GM12878 (cell line): ENCODE measurements around the gene GPRIN2. TPM values are rescaled to one million over a fixed set of nuclear protein-coding genes. Genes with fewer than 3 reads are reported as not detected.

Experiments used
- ATAC-seq: fragments of 200-7000 bp; cut with Tn5 transposase; 3 replicates; pipeline ENCODE4 v1.9.1; 2020; ENCODE audit warnings: mild to moderate bottlenecking, moderate library complexity
- BruUV-seq: library from RNA; stranded (reverse); fragments of 400-500 nt; replicated peaks from 2 replicates; lab custom pipeline; 2021; lab: Mats Ljungman, UMichigan
- CTCF ChIA-PET: fragments of 300-600 bp; sonication (Branson Sonifier 250); formaldehyde crosslinking; extraction: SDS; loops from one replicate; lab custom pipeline; 2021; ENCODE audit warnings: inconsistent platforms; lab: Yijun Ruan, JAX
- POLR2A ChIA-PET: fragments of 350-600 bp; formaldehyde crosslinking; extraction: SDS; loops from one replicate; lab custom pipeline; 2021; ENCODE audit warnings: inconsistent platforms; lab: Charles Lee
- RAD21 ChIA-PET: fragments of 300-600 bp; sonication (Branson Sonifier 250); formaldehyde crosslinking; loops from one replicate; lab custom pipeline; 2023; ENCODE audit warnings: antibody characterized with exemption; ENCODE audit not compliant: unreplicated experiment; lab: Charles Lee
- SMC1A ChIA-PET: fragments of 300-600 bp; sonication (Branson Sonifier 250); formaldehyde crosslinking; loops from one replicate; lab custom pipeline; 2023; ENCODE audit not compliant: unreplicated experiment, uncharacterized antibody; lab: Charles Lee
- DNase-seq: peaks from one replicate; pipeline ENCODE4 v3.0.0-alpha.2; 2011; ENCODE audit warnings: low read depth, low spot score
- FAIRE-seq: peaks from 3 replicates; lab custom pipeline; 2011; peaks lifted over from hg19 to GRCh38; lab: Jason Lieb, UNC
- H2AFZ ChIP-seq: 2 replicates; pipeline ENCODE4 v1.6.0; 2011; ENCODE audit warnings: low read depth, low read length, control low read depth; ENCODE audit not compliant: control insufficient read depth
- H3K27ac ChIP-seq: 2 replicates; pipeline ENCODE4 v1.5.1; 2011; ENCODE audit warnings: control low read depth; ENCODE audit not compliant: control insufficient read depth, insufficient read depth
- H3K27me3 ChIP-seq, 2 experiments: replicated peaks in 1 of 2; 2 replicates each; pipeline versions ENCODE4 v1.6.0 to v1.6.1; 2011; ENCODE audit warnings: low read length in 1 of 2; ENCODE audit not compliant: control insufficient read depth in 2 of 2, insufficient read depth in 2 of 2
- H3K36me3 ChIP-seq, 2 experiments: 2 replicates each; pipeline ENCODE4 v1.5.1; 2011; ENCODE audit warnings: low read length in 1 of 2; ENCODE audit not compliant: control insufficient read depth in 2 of 2, insufficient read depth in 2 of 2
- H3K4me1 ChIP-seq: 2 replicates; pipeline ENCODE4 v1.6.1; 2011; ENCODE audit warnings: mild to moderate bottlenecking, low read length, moderate library complexity, mixed read lengths; ENCODE audit not compliant: control insufficient read depth, insufficient read depth
- H3K4me2 ChIP-seq: 2 replicates; pipeline ENCODE4 v1.6.0; 2011; ENCODE audit warnings: control low read depth; ENCODE audit not compliant: control insufficient read depth, insufficient read depth
- H3K4me3 ChIP-seq: fragments of 200-600 bp; sonication (generic); 2 replicates; pipeline ENCODE4 v1.5.1; 2016
- H3K79me2 ChIP-seq: 2 replicates; pipeline ENCODE4 v1.6.0; 2011; ENCODE audit warnings: low read length; ENCODE audit not compliant: control insufficient read depth, insufficient read depth
- H3K9ac ChIP-seq: 2 replicates; pipeline ENCODE4 v1.8.0; 2011; ENCODE audit warnings: low read length, control low read depth, mixed read lengths; ENCODE audit not compliant: control insufficient read depth, insufficient read depth
- H3K9me3 ChIP-seq: replicated peaks from 3 replicates; pipeline ENCODE4 v1.5.1; 2011; ENCODE audit warnings: mild to moderate bottlenecking, low read length; ENCODE audit not compliant: control insufficient read depth, insufficient read depth
- H4K20me1 ChIP-seq: 2 replicates; pipeline ENCODE4 v1.6.0; 2011; ENCODE audit not compliant: control insufficient read depth, insufficient read depth
- BHLHE40 ChIP-seq, 2 experiments: fragments of 450-650 bp in 1 of 2; IDR thresholded peaks; 2 replicates each; pipeline ENCODE4 v1.6.1; 2011 to 2017; ENCODE audit warnings: low read depth in 2 of 2, borderline replicate concordance in 1 of 2, improper control_type of control experiment in 1 of 2, low read length in 1 of 2, mild to moderate bottlenecking in 1 of 2
- BMI1 ChIP-seq: fragments of 450-650 bp; IDR thresholded peaks from 2 replicates; pipeline ENCODE4 v1.6.1; 2016; ENCODE audit warnings: mild to moderate bottlenecking, moderate library complexity, borderline replicate concordance
- CHD4 ChIP-seq: fragments of 200-600 bp; sonication (generic); IDR thresholded peaks from 2 replicates; pipeline ENCODE4 v1.6.1; 2016; ENCODE audit warnings: mild to moderate bottlenecking
- CREB1 ChIP-seq: IDR thresholded peaks from 2 replicates; pipeline ENCODE4 v1.6.1; 2012; ENCODE audit warnings: low read depth, mild to moderate bottlenecking, inconsistent platforms
- EGR1 ChIP-seq, 2 experiments: IDR thresholded peaks; 1 replicate in 1 of 2; 2 replicates in 1 of 2; pipeline ENCODE4 v1.6.1; 2011 to 2012; ENCODE audit warnings: low read depth in 2 of 2, low read length in 2 of 2, borderline replicate concordance in 1 of 2, mild to moderate bottlenecking in 1 of 2, moderate library complexity in 1 of 2
- ESRRA ChIP-seq: IDR thresholded peaks from 2 replicates; pipeline ENCODE4 v1.6.1; 2012; ENCODE audit warnings: mild to moderate bottlenecking, low read length, improper control_type of control experiment
- RELA ChIP-seq: fragments of 450-650 bp; IDR thresholded peaks from 2 replicates; pipeline ENCODE4 v1.8.0; 2014; ENCODE audit warnings: borderline replicate concordance; ENCODE audit not compliant: partially characterized antibody
- REST ChIP-seq: IDR thresholded peaks from 2 replicates; pipeline ENCODE4 v1.6.1; 2012; ENCODE audit warnings: mild to moderate bottlenecking, low read depth, low read length
- RUNX3 ChIP-seq: IDR thresholded peaks from 2 replicates; pipeline ENCODE4 v1.6.1; 2012; ENCODE audit warnings: low read length, inconsistent platforms
- SPI1 ChIP-seq: IDR thresholded peaks from 2 replicates; pipeline ENCODE4 v1.6.1; 2011; ENCODE audit warnings: low read depth, mild to moderate bottlenecking, low read length, moderate library complexity, borderline replicate concordance; ENCODE audit not compliant: insufficient read depth
- SREBF2 ChIP-seq: IDR thresholded peaks from 2 replicates; pipeline ENCODE4 v1.6.1; 2012; ENCODE audit warnings: mild to moderate bottlenecking, low read length
- SUZ12 ChIP-seq: fragments of 200-600 bp; sonication (generic); IDR thresholded peaks from one replicate; pipeline ENCODE4 v1.6.1; 2018; ENCODE audit warnings: antibody characterized with exemption, mild to moderate bottlenecking; ENCODE audit not compliant: unreplicated experiment
- TCF7 ChIP-seq: IDR thresholded peaks from 2 replicates; pipeline ENCODE4 v1.6.1; 2014; ENCODE audit warnings: antibody characterized with exemption, borderline replicate concordance
- ZNF274 ChIP-seq: IDR thresholded peaks from one replicate; pipeline ENCODE4 v1.8.0; 2011; ENCODE audit not compliant: insufficient read length, insufficient read depth
- WGBS: methylation state at CpG from one replicate; pipeline ENCODE4 v1.1.6; 2016; ENCODE audit warnings: low lambda C conversion rate; ENCODE audit not compliant: insufficient replicate concordance, insufficient coverage; ENCODE audit errors: missing lambda C conversion rate; 5-methylcytosine and 5-hydroxymethylcytosine counted together
- in situ Hi-C: fragments of 300-500 bp; cut with MboI; formaldehyde crosslinking; loops from 9 replicates; pipeline ENCODE4 v1.14.3; 2018; ENCODE audit warnings: mixed read lengths
- intact Hi-C: fragments of 100-400 bp; cut with micrococcal nuclease; formaldehyde crosslinking; loops from one replicate; pipeline ENCODE4 v1.14.2; 2022; ENCODE audit not compliant: unreplicated experiment
- polyA plus RNA-seq, 11 experiments: library from polyadenylated mRNA; depleted of rRNA in 4 of 11; unstranded in 6 of 11; stranded (reverse) in 5 of 11; fragments of >200 nt; fragmentation: Nextera tagmentation in 4 of 11; fragmentation: Illumina TruSeq in 1 of 11; extraction: Ambion mirVana in 4 of 11; extraction: Trizol in 1 of 11; gene quantifications; 1 replicate in 1 of 11; 2 replicates in 10 of 11; pipeline versions ENCODE4 v1.2.1 to v1.2.3, GENCODE V29; 2011 to 2016; ENCODE audit warnings: inconsistent platforms in 2 of 11, missing spikeins in 2 of 11, low read depth in 1 of 11
- total RNA-seq, 4 experiments: library from RNA; depleted of rRNA in 3 of 4; stranded (reverse); fragments of >200 nt in 3 of 4; fragmentation: Illumina TruSeq in 1 of 4; extraction: Trizol in 1 of 4; gene quantifications; 2 replicates each; pipeline versions ENCODE4 v1.2.1 to v1.2.3, GENCODE V29; 2013 to 2021
- TF ChIP-seq, protein P1 (sequence below): fragments of 450-650 bp; IDR thresholded peaks from 2 replicates; pipeline ENCODE4 v1.6.1; 2014; ENCODE audit warnings: mild to moderate bottlenecking

The GPRIN2 gene
- total and polyA plus RNA-seq, 10 of the 15 experiments (the other 5 are each of a cell fraction or from before 2014, with no cell fraction given), result 0.13 TPM; not detected in 9

DNA sequence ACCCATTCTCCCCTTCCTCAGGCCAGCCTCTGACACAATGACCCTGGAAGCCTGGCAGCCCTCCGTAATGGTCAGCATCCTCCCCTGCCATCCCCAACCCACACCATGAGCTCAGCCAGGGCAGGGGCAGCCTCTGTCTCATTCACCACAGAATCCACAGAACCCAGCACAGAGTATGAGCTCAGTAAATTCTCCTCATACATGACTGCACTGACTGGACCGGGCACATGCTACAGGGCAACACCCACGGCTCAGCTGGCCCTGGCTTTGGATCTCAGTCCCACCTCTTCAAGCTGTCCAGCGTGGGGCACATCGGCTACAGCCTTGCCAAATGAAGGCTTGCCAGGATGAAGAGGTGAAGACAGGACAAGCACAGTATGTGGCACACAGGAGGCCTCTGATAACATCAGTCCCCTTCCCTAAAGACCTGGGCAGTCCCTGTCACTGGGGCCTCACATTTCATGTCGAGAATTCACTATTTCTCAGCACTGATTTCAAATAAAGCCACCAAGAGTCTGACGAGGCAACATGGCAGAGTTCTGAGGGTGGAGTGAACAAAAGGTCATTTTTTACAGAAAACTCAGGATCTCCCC lies 7.9 kb downstream of the GPRIN2 start (continued):
- TF ChIP-seq, protein P1, sequence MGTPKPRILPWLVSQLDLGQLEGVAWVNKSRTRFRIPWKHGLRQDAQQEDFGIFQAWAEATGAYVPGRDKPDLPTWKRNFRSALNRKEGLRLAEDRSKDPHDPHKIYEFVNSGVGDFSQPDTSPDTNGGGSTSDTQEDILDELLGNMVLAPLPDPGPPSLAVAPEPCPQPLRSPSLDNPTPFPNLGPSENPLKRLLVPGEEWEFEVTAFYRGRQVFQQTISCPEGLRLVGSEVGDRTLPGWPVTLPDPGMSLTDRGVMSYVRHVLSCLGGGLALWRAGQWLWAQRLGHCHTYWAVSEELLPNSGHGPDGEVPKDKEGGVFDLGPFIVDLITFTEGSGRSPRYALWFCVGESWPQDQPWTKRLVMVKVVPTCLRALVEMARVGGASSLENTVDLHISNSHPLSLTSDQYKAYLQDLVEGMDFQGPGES, result no peak

DNA sequence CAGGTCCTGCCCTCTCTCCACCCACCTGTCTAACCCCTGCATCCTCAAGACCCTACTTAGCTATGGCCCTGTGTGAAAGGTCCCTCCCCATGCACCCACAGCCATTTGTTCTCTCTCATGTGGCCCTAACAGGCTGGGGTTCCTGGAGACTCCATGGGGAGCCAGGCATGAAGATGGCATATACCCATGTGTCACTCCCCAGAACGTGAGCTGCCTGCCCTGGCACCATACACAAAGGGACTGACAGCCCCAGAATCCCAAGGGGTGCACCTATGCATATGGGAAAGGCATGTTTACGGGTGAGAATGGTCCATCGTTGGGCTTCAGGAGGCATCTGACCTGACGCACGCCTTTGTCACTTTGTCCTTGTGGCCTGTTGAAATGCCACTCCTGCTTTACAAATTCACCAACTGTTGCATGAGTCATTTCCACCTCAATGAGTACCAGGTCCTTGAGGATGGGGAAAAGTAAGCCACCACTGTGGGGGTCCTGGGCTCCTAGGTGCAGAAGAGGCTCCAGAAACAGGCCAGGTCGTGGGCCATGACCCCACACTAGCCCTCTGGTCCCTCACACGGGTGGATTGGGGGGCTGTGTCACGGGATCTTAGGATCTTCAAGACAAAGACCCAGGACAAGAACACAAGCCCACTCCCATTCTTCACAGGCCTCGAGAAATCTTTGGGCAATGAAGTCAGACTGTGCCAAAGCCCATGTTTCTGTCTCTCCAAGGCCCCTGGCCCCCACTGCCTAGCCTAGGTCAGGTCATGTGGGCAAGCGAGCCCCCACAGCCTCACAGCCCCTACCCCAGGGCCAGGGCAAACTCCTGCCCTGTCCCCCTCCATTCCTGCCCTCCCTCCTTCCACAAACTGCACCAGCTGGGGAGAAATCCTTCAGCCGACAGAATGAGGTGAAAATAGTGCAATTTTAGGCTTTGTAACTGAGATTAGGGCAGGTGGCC lies 8.6 kb downstream of the GPRIN2 start:
- 21% methylated on average over 11 of the region's 11 CpGs for WGBS
- SMC1A ChIA-PET, result no interaction called here
- CTCF ChIA-PET, result no interaction called here
- intact Hi-C loops (no loop called here), in situ Hi-C loops (no loop called here)
- DNase-seq (no peak), FAIRE-seq (no peak), ATAC-seq (no peak)
- RAD21 ChIA-PET, result no interaction called here
- POLR2A ChIA-PET, result no interaction called here
- no peaks in the 10 kb centered on the region for H3K79me2 ChIP-seq
- H4K20me1 ChIP-seq, result peaks cover 3% of the 10 kb centered on the region; the same call in 1 of the 2 replicates
- no peak overlapping the region for H3K9ac ChIP-seq
- no peak overlapping the region for H2AFZ ChIP-seq
- BruUV-seq, result no TSS peak
- H3K27me3 ChIP-seq, result peaks cover 3 to 5% of the 10 kb centered on the region in 2 experiments; a peak in 2 of 4 replicates
- no peak overlapping the region for H3K27ac ChIP-seq
- no peaks in the 10 kb centered on the region for H3K4me1 ChIP-seq
- H3K4me2 ChIP-seq, result no peak overlapping the region
- no peak overlapping the region for H3K4me3 ChIP-seq
- no peaks in the 10 kb centered on the region for H3K9me3 ChIP-seq
- H3K36me3 ChIP-seq, result no peaks in the 10 kb centered on the region
- TF ChIP-seq BMI1 (no peak), CHD4 (no peak), ESRRA (no peak), TCF7 (no peak), REST (no peak), EGR1 (IDR thresholded peaks at IDR 0.05; ENCODE audit: borderline replicate concordance in 1 of 2, low read depth in 2 of 2, low read length in 2 of 2) (no peak), ZNF274 (no peak), SPI1 (no peak), SREBF2 (no peak), BHLHE40 (IDR thresholded peaks at IDR 0.05; ENCODE audit: borderline replicate concordance in 1 of 2, low read depth in 2 of 2, low read length in 1 of 2) (no peak), SUZ12 (no peak), RELA (no peak), CREB1 (no peak), RUNX3 (no peak)
